ENCODE results near the gene RTP2. TPM values are rescaled to one million over a fixed set of nuclear protein-coding genes. Genes with fewer than 3 reads are reported as not detected.

Gene RTP2
- total and polyA plus RNA-seq, 2 of the 4 experiments (the other 2 are of a cell fraction), result not detected

DNA sequence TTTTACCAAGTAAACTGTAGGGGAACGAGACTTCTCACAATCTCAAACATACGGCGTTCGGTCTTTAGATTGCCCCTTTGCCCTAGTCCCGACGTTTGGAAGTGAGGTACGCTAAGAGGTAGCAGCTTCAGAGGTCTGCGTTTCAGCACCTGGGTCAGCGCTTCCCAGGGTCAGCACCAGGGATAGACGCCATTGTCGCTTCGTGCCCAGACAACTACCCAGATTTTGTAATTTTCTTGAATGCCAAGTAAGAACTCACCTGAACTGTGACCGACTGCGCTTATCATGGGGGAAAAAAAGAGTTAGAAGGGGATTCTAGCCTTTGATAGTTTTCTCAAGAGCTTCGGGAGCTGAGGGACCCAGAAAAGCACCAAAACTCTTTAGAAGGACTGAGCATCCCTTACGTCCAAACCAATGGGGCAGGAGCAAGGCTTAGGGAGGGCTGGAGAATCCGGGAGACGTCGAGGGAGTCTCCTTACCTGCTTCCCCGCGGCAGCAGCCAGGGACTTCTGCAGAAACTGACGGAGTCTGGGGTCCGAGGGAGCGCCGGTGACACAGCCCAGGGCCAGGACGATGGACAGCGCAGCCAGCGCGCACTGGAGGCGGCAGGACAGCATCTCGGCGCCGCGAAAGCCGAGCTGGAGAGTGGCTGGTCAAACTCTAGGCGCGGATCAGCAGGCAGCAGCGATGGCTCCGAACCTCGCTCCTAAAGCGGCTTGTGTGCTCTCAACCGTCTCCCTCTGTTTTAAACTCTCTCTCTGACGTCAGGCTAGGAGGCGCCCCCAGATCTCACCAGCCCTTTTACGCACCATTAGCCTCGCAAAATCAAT is 32.5 kb downstream of the RTP2 start, which contains the start of gene SST:
Gene SST (minus strand): TSS at position 720 of the 830 bp plus-strand sequence. CDS start 103 bp downstream, at position 617.
- H3K14ac ChIP-seq (replicated peaks; ENCODE audit: low read depth, low read length), result no peak within 1 kb of the TSS
- ChIA-PET CTCF (interaction anchor here (1.3 to 3.0 kb wide), 3 partner anchors 10 to 557 kb away, joined by 4 to 16 read pairs (median 5); no protein-coding TSS in a partner anchor), POLR2A (ENCODE audit: unreplicated experiment) (no interaction called here)
- ATAC-seq (ENCODE audit: low read depth) (peak; percentile 90), DNase-seq (peak; percentile 47)
- H2AFZ ChIP-seq (replicated peaks; ENCODE audit: low read length, poor library complexity), result no peak within 1 kb of the TSS
- no peak within 1 kb of the TSS for H2AK5ac ChIP-seq (ENCODE audit: low read depth, low read length)
- H3K36me3 ChIP-seq (ENCODE audit: control insufficient read depth, insufficient read depth, low read length), result no peaks in the 10 kb centered on the region
- peaks cover 18% of the 10 kb centered on the region for H3K27me3 ChIP-seq (ENCODE audit: control insufficient read depth, insufficient read depth, low read length)
- no peak within 1 kb of the TSS for H3K9ac ChIP-seq (ENCODE audit: low read depth, low read length)
- H3K9me1 ChIP-seq (ENCODE audit: insufficient read depth, low read length), result no peaks in the 10 kb centered on the region; the same call in 1 of the 2 replicates
- dilution Hi-C loops (cut with HindIII; ENCODE audit: low sequenced_read_pairs, unreplicated experiment), result no loop called here
- H3K4me2 ChIP-seq (ENCODE audit: low read depth, low read length), result no peak within 1 kb of the TSS
- H3K56ac ChIP-seq (ENCODE audit: extremely low read depth, insufficient read depth, low read length), result no peak within 1 kb of the TSS
- no peak within 1 kb of the TSS for H4K5ac ChIP-seq (ENCODE audit: low read depth, low read length)
- H3K4me3 ChIP-seq (ENCODE audit: insufficient read depth, low read depth, low read length), result no peak within 1 kb of the TSS
- 6% methylated on average over 14 of the region's 46 CpGs; no CpG with 5 or more reads in 1 of the 2 experiments for WGBS, 2 experiments (ENCODE audit: extremely low coverage in 2 of 2, insufficient read length in 1 of 2)
- H2AK9ac ChIP-seq (replicated peaks; ENCODE audit: low read depth, low read length, poor library complexity), result no peak within 1 kb of the TSS
- H4K91ac ChIP-seq (ENCODE audit: insufficient read depth, low read depth, low read length), result no peak within 1 kb of the TSS
- H4K8ac ChIP-seq (ENCODE audit: low read depth in 2 of 2, low read length in 2 of 2), result no peak within 1 kb of the TSS
- no peak within 1 kb of the TSS for H2BK20ac ChIP-seq (ENCODE audit: low read depth, low read length)
- no peak within 1 kb of the TSS for H3K4ac ChIP-seq (ENCODE audit: low read depth, low read length)
- TF ChIP-seq MXI1 (IDR thresholded peaks at IDR 0.05; ENCODE audit: borderline replicate concordance, low read depth, low read length) (0 out of 2 replicates have a peak, but pooled peaks have one; percentile 25), RCOR1 (IDR thresholded peaks at IDR 0.05; ENCODE audit: insufficient replicate concordance, low read length) (peak; percentile 69), CHD1 (IDR thresholded peaks at IDR 0.05; ENCODE audit: low read depth, low read length) (no peak)
- no peaks in the 10 kb centered on the region for H3K9me3 ChIP-seq (ENCODE audit: control insufficient read depth, insufficient read depth, low read length)
- no peak within 1 kb of the TSS for H2BK120ac ChIP-seq (ENCODE audit: low read depth, low read length)
- H3K23ac ChIP-seq (ENCODE audit: low read depth, low read length), result no peak within 1 kb of the TSS
- H2BK5ac ChIP-seq (ENCODE audit: low read depth, low read length, poor library complexity, severe bottlenecking), result no peak within 1 kb of the TSS
- in situ Hi-C loops (cut with MboI; ENCODE audit: low sequenced_read_pairs), result no loop called here
- H3K27ac ChIP-seq (ENCODE audit: insufficient read depth, low read length), result no peak within 1 kb of the TSS
- intact Hi-C loops (cut with micrococcal nuclease), result loop anchor here (10.0 kb wide), 1 partner anchor 825 kb away; the partner anchor contains the start of gene ADIPOQ
- no peaks in the 10 kb centered on the region for H3K4me1 ChIP-seq (ENCODE audit: control insufficient read depth, insufficient read depth, low read length)
- no peaks in the 10 kb centered on the region for H3K79me1 ChIP-seq (ENCODE audit: low read depth in 1 of 2, low read length in 2 of 2)
- H3K18ac ChIP-seq (ENCODE audit: low read depth, low read length), result no peak within 1 kb of the TSS
- BruUV-seq (replicated peaks), result no TSS peak
- H2BK15ac ChIP-seq (ENCODE audit: low read depth, low read length), result no peak within 1 kb of the TSS
- no peaks in the 10 kb centered on the region for H4K20me1 ChIP-seq (ENCODE audit: insufficient read depth, low read length)
